ENCODE results near the gene DMBT1. TPM values are rescaled to one million over a fixed set of nuclear protein-coding genes. Genes with fewer than 3 reads are reported as not detected.

DMBT1 gene
- not detected for total RNA-seq

- no peaks in the 10 kb centered on the region for H3K4me1 ChIP-seq
- no peaks in the 10 kb centered on the region for H3K27me3 ChIP-seq
Observed at GRCh38 chr10:122560279-122560804, at the start of gene DMBT1. Gene DMBT1, plus strand, starts transcription at chr10:122560754. Its CDS starts 17 bp downstream, at chr10:122560771.

GRCh38 chr10:122513053-122513452, 47.5 kb upstream of the DMBT1 start:
- no peaks in the 10 kb centered on the region for H3K9me3 ChIP-seq
- intact Hi-C loops (cut with DNase I): no loop called here
- no peaks in the 10 kb centered on the region for H3K4me1 ChIP-seq
- peaks cover 0 to 41% of the 10 kb centered on the region in 2 donors for H3K36me3 ChIP-seq
- no peak for DNase-seq (ENCODE audit: extremely low spot score in 2 of 2)
- H3K27ac ChIP-seq: no peak overlapping the region
- no peaks in the 10 kb centered on the region for H3K27me3 ChIP-seq
- no peak for TF ChIP-seq POLR2A (IDR thresholded peaks at IDR 0.05)
- TF ChIP-seq CTCF (IDR thresholded peaks at IDR 0.05): no peak
- no peak for TF ChIP-seq POLR2AphosphoS5 (IDR thresholded peaks at IDR 0.05; ENCODE audit: insufficient read depth in 1 of 2, low read depth in 1 of 2)
- H3K4me3 ChIP-seq: no peak overlapping the region

More at GRCh38 chr10:122560279-122560804, at the start of gene DMBT1:
- H3K36me3 ChIP-seq: no peaks in the 10 kb centered on the region
- H3K27ac ChIP-seq: no peak within 1 kb of the TSS
- TF ChIP-seq POLR2AphosphoS5 (IDR thresholded peaks at IDR 0.05; ENCODE audit: insufficient read depth in 1 of 2, low read depth in 1 of 2) (no peak), CTCF (IDR thresholded peaks at IDR 0.05) (no peak), POLR2A (IDR thresholded peaks at IDR 0.05) (no peak)
- intact Hi-C loops (cut with DNase I): loop anchor here (10.0 kb wide), 2 partner anchors 96 to 266 kb away; partner anchors contain the start of gene HTRA1
- no peak within 1 kb of the TSS for H3K4me3 ChIP-seq
- no peak for DNase-seq (ENCODE audit: extremely low spot score in 2 of 2)
- H3K9me3 ChIP-seq: no peaks in the 10 kb centered on the region

- no peaks in the 10 kb centered on the region for H3K9me3 ChIP-seq
- no peaks in the 10 kb centered on the region for H3K4me1 ChIP-seq
- peaks cover 0 to 30% of the 10 kb centered on the region in 2 donors for H3K36me3 ChIP-seq
- intact Hi-C loops (cut with DNase I): no loop called here
- H3K27me3 ChIP-seq: no peaks in the 10 kb centered on the region
- H3K27ac ChIP-seq: peak overlapping the region; percentile 9
- TF ChIP-seq POLR2A (IDR thresholded peaks at IDR 0.05) (no peak), POLR2AphosphoS5 (IDR thresholded peaks at IDR 0.05; ENCODE audit: insufficient read depth in 1 of 2, low read depth in 1 of 2) (no peak), CTCF (IDR thresholded peaks at IDR 0.05) (no peak)
- no peak for DNase-seq (ENCODE audit: extremely low spot score in 2 of 2)
- no peak overlapping the region for H3K4me3 ChIP-seq
Observed at GRCh38 chr10:122514045-122514840, 46.3 kb upstream of the DMBT1 start.

- no peak for DNase-seq (ENCODE audit: extremely low spot score in 2 of 2)
- TF ChIP-seq POLR2A (IDR thresholded peaks at IDR 0.05) (no peak), CTCF (IDR thresholded peaks at IDR 0.05) (no peak), POLR2AphosphoS5 (IDR thresholded peaks at IDR 0.05; ENCODE audit: insufficient read depth in 1 of 2, low read depth in 1 of 2) (no peak)
- H3K27me3 ChIP-seq: no peaks in the 10 kb centered on the region
- no peaks in the 10 kb centered on the region for H3K9me3 ChIP-seq
- H3K27ac ChIP-seq: no peak overlapping the region
- no peak overlapping the region for H3K4me3 ChIP-seq
- H3K4me1 ChIP-seq: no peaks in the 10 kb centered on the region
- H3K36me3 ChIP-seq: peaks cover 0 to 27% of the 10 kb centered on the region in 2 donors
- intact Hi-C loops (cut with DNase I): no loop called here
Observed at GRCh38 chr10:122515022-122515424, 45.5 kb upstream of the DMBT1 start.
